ENCODE results near the gene DLG4. TPM values are rescaled to one million over a fixed set of nuclear protein-coding genes. Genes with fewer than 3 reads are reported as not detected.

The DLG4 gene
- total RNA-seq, result 7.7 and 8.8 TPM in 2 replicates

DNA sequence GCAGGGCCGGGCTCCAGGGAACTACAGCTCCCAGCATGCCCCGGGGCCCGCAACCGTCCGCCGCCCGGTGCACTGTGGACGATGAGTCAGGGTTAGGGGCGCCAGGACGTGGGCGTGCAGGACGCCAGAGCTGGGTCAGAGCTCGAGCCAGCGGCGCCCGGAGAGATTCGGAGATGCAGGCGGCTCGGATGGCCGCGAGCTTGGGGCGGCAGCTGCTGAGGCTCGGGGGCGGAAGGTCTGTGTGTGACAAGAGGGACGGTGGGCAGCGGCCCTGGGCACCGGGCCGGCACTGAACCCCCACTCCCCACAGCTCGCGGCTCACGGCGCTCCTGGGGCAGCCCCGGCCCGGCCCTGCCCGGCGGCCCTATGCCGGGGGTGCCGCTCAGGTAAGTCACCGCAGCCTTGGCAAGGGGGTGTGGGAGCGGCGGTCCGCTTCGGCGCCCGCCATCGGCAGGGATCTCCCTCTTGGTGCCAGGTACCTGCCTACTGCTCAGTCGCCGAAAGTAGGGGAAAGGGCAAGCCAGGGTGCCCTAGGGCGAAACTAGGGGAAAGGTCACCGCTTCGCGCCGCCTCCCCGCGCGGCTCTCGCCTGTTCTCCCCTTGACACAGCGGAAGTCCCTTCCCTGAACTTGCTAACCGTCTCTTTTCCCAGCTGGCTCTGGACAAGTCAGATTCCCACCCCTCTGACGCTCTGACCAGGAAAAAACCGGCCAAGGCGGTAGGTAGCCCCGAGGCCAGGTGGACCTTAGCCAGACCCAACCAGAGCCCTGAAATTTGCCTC is at the start of gene DLG4, which contains the start of gene ACADVL:
Gene DLG4 (minus strand): TSS at position 25 of the 781 bp plus-strand sequence.
Gene ACADVL (plus strand): TSS at position 127 of the 781 bp plus-strand sequence. CDS start 47 bp downstream, at position 174.

DNA sequence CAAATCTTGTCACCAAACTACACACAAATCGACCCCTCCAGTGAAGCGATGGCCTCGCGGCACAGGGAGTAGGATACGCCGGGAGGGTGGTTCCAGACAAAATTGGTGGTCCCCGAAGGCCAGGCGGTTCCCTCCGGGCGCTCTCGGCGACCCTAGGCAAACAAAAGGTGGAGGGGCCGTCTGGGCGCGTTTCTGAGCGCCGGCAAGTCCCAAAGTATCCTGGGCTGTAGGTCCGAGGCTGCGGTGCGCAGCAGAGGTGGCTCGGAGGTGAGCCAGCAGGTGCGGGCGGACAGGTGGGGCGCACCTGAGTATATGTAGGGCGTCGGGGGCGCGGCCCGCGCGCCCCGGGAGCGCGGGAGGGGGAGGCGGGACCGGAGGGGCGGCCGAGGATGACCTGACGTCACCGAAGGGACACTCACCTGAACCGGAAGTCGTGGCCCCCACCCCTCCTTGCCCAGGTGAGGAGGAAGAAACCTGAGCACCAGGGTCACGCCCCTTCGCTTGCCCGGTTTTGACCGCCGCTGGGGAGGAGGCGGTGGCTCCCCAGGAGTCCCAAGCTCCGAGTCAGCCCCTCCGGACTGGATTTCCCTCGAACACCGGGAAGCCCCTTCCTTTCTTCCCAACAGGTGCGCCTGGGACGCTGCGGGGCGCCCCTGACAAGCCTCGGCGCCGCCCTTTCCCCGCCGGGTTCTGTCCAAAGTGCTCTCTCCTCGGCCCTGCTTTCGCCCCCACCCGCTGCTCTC is 42.7 kb upstream of the DLG4 start, which contains the start of gene CLDN7:
Gene CLDN7 (minus strand): TSS at position 287 of the 743 bp plus-strand sequence. CDS start 435 bp downstream, outside the sequence.

DNA sequence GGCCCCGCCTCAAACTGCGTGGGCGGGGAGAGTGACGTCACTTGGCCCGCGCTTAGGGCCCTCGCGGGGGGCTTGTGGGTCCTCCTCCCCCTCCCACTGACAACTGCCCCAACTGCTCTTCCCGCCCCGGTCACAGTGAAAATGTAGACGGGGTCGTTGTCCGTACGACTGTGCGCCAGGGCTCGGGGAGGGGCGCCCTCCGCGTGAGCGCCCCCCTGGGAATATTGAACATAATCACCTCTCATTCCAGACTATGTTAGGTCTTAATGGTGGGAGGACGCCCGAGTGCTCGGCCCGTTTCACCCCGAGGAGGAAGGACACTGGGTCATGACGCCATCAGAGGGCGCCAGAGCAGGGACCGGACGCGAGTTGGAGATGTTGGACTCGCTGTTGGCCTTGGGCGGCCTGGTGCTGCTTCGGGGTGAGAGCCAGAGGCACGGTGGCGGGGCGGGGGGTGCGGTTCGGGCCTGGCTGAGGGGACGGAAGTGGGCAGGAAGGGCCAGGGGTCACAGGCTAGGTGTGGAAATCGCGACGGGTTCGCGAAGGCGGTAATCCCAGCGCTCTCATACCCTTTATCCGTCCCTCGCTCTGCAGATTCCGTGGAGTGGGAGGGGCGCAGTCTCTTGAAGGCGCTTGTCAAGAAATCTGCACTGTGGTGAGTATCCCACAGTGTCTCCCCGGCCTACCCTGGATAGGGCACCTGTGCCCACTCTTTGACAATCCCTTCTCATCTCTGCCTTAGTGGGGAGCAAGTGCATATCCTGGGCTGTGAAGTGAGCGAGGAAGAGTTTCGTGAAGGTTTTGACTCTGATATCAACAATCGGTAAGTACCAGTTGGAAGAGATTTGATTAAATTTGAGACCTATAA is 32.8 kb upstream of the DLG4 start, which contains the start of gene ELP5:
Gene ELP5 (plus strand): TSS at position 40 of the 868 bp plus-strand sequence. CDS start 336 bp downstream, at position 376.

DNA sequence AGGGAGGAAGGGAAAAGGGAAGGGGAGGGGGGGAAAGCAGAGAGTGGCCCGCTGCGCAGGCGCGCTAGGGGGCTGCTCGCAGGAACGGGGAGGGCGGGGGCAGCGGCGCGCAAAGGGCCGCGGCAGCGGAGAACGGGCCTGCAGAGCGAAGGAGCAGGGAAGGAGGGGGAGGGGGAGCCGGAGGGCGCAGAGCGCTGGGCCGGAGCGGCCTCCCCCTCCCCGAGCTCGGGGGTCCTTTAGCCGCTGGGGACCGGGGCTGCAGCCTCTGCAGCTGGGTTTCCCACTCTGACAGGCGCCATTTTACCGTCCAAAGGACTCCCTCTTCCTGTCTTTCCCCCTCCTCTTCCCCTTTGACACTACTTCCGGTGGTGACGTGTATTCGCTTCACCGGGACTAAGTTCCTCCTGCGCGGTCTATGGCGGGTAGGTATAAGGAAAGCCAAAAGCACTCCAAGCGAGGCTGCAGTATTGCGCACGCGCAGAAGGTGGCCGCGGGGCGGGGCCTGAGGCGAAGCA is 32.1 kb upstream of the DLG4 start, which contains the start of gene CTDNEP1:
Gene CTDNEP1 (minus strand): TSS at position 74 of the 515 bp plus-strand sequence. CDS start 438 bp downstream, outside the sequence.

DNA sequence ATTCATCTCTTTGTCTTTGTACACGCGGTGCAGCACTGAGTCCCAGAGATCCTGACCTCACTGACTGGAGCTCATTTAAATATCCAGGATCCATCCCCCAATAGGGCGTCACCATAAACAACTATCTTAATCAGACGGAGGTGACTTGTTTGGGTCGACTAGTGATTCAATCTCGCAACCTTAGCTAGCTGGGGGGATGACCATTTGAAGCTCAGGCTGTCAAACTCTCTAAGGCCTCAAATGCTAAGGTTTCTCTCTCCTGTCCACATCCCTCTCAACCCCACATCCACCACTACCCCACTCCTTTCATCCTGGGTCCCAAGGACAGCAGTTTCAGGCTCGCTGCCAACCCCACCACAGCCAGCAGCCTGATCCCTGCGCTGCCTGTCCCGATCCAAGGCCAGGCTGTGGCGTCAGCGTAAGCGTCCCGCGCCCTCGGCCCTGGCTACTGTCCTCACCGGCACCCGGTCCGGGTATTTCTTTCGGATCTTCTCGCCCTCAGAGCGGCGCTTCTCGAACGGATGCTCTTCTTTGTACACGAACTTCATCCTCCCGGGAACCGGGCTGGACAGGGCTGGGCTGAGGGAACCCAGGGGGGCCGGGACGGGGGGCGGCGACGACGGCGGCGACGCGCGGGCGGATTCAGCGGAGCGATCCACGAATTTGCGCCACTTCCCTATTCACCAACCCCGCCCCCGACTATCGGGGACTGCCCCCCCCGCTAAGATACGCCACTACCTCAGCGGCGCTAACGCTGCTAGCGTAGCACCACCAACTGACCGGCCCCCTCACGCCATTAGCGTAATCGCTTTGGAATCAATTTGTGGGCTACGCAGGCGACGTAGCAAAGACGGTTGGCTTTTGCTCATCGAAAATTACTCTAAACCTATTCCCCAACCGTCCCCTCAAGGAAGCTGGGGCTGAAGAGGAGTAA is 22.4 kb upstream of the DLG4 start, which contains the start of gene GABARAP:
Gene GABARAP (minus strand): TSS at position 667 of the 934 bp plus-strand sequence. CDS start 119 bp downstream, at position 548.

DNA sequence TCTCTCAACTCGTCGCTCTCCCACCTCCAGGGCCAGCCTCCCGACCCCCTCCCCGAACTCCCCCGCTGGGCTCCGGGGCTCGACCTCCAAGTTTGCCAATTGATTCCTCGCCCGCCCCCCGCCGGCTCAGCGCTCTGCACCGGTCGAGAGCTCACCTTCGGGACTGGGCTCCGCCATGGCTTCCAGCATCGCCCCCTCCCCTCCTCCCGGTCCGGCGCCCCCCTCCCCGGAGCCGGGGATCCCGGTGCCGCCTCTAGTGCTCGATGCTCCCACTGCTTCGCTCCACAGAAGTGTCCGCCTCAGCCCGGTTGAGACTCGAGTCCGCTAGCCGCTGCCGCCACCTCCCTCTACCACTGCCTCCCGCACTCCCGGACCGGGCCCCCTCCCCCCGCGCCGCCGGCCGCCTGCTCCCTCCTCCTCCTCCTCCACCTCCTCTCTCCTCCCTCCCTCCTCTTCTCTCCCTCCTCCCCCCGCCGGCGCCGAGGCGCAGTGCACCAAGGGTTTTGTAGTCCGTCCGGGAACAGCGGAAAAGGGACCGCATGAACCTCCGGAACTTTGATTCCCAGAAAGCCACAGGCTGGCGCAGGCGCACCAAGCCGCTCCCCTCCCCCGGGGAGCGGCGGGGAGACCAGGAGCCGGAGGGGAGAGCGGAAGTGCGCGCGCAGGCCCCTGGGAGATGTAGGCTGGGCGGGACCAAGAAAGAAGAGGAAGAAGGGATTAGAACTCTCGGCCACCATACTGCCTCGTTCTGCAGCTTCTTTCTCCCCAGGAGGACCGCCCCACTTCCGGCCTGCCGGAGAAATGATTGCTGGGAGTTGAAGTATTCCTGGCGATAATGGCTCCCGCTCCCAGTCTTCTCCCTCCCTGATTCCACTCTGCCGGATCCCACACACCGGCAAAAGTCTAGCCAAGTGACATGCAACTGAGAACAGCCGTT is 19.7 kb upstream of the DLG4 start, which contains the start of gene PHF23:
Gene PHF23 (minus strand): TSS at position 367 of the 937 bp plus-strand sequence. CDS start 178 bp downstream, at position 189.

DNA sequence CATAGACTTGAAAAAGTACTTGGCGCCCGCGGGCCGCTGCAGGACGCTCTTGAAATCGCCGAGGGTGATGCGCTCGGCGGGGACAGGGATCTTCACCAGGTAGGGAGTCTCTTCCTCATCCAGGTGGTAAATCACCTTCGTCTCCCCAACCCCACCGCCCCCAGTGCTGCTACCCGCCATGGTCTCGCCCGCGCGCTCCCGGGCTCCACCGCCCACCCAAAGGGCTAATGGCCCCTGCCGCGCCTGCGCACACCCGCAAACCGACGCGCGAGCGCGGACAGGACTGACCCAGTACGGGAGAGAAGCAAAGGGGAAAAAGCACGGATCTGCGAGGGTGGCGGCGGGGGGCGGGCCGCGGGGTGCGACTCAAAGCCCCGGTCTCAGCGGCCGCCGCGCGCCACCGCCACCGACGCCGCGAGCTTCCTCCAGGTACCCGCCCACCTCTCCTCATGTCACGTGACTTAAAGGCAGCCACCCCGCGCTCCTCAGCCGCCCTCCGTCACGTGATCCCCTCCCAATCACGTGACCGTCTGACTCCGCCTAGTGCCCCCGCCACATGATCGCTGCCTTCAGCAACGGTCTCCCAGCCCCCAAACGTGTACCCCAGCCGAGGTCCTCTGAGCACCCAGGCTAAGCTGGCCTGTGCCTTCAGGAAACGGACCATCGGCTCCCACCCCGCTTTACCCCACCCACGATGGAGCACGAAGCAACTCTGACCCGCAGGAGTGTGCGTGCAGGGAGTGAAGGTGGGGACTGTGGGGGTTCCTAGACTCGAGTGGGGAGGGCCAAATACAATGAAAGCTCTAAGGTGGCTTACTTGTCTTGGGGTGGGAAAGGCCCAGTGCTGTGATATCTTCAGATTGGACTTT is 14.7 kb upstream of the DLG4 start, which contains the start of gene DVL2:
Gene DVL2 (minus strand): TSS at position 435 of the 869 bp plus-strand sequence. CDS start 255 bp downstream, at position 180.

DNA sequence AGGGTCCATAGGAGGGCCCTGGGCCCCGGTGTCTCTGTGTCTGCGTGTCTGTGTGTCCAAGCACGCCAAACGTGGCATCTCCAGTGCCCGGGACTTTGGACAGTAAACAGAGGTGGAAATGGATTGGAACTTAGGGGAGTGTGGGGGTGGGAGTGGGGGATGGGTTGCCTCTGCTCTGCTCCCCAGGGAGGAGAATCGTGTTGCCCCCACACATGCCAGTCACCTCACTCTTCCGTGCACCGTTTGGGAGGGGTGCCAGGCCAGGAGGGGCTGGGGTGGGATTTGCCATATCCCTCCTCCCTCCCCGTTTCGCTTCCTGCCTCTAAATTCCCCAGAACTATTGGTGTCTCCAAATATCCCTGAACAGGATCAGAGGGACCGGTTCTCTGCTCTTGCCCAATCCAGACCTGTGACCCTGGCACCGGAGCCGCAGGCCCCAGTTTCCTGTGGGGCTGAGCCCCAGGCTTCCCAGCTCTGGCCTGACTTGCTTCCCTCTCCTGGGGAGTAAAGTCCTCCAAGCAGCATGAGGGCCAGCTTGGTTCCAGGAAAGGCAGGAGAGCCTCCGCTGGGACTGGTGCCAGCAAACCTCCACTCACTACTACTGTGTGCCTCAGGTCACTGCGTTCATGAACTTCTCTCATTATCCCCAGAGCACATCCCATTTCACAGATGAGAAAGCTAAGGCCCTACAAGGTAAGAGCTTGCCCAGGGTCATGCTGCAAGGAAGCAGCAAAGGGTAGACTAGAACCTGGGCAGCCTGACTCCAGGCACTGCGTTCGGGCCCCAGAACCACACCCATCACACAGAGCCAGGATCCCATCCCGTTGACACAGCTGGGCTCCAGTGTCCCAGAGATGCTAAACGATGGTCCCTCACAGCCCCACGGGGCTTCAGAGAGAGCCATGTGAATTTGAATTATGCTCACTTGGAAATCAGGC is 40.0 kb downstream of the DLG4 start, which contains the start of gene ASGR1:
Gene ASGR1 (minus strand): TSS at position 54 of the 938 bp plus-strand sequence. CDS start 807 bp downstream, outside the sequence.

Small RNA genes lying within 50 kb of the gene (small RNA-seq; reads per million reads assigned to genes)
- gene AC120057.4, result not detected
- gene MIR324, result 388 reads per million, percentile 99 among the genes with 10 or more reads in this experiment
- gene RF00019, result not detected

Other genes starting within 250 kb of the DLG4 start
- 0.11 TPM in 1 of 2 replicates, not detected in the other for gene ALOX12, start 223.8 kb downstream of the DLG4 start, total RNA-seq
- gene RNASEK, start 207.2 kb downstream of the DLG4 start, total RNA-seq, result 72.4 and 73.5 TPM in 2 replicates
- 0.11 and 0.13 TPM in 2 replicates for gene BCL6B, start 196.8 kb downstream of the DLG4 start, total RNA-seq
- gene SLC16A13, start 183.8 kb downstream of the DLG4 start, total RNA-seq, result 0.22 and 0.52 TPM in 2 replicates
- 0.13 TPM in 1 of 2 replicates, not detected in the other for gene SLC16A11, start 175.7 kb downstream of the DLG4 start, total RNA-seq
- gene CLEC10A, start 139.6 kb downstream of the DLG4 start, total RNA-seq, result not detected in 2 replicates
- gene ASGR2, start 105.0 kb downstream of the DLG4 start, total RNA-seq, result not detected in 2 replicates
- gene ASGR1, start 40.5 kb downstream of the DLG4 start, total RNA-seq, result 0.65 and 0.76 TPM in 2 replicates
- gene ACADVL, start 102 bp upstream of the DLG4 start, total RNA-seq, result 205 and 214 TPM in 2 replicates
- 54.4 and 63.1 TPM in 2 replicates for gene DVL2, start 14.7 kb upstream of the DLG4 start, total RNA-seq
- gene PHF23, start 19.6 kb upstream of the DLG4 start, total RNA-seq, result 34.4 and 38.5 TPM in 2 replicates
- gene GABARAP, start 22.6 kb upstream of the DLG4 start, total RNA-seq, result 315 and 440 TPM in 2 replicates
- 30.1 and 39.5 TPM in 2 replicates for gene CTDNEP1, start 31.9 kb upstream of the DLG4 start, total RNA-seq
- 31.6 and 39.1 TPM in 2 replicates for gene ELP5, start 32.4 kb upstream of the DLG4 start, total RNA-seq
- gene CLDN7, start 42.6 kb upstream of the DLG4 start, total RNA-seq, result 2.4 and 2.7 TPM in 2 replicates
- 0.11 TPM in 1 of 2 replicates, not detected in the other for gene SLC2A4, start 61.9 kb upstream of the DLG4 start, total RNA-seq
- gene YBX2, start 74.8 kb upstream of the DLG4 start, total RNA-seq, result 0.13 TPM in 1 of 2 replicates, not detected in the other
- 575 and 584 TPM in 2 replicates for gene EIF5A, start 87.8 kb upstream of the DLG4 start, total RNA-seq
- gene GPS2, start 95.5 kb upstream of the DLG4 start, total RNA-seq, result 38.2 and 42.2 TPM in 2 replicates
- gene NEURL4, start 109.5 kb upstream of the DLG4 start, total RNA-seq, result 7.7 and 13.2 TPM in 2 replicates
- 0.11 and 0.26 TPM in 2 replicates for gene ACAP1, start 116.7 kb upstream of the DLG4 start, total RNA-seq
- gene KCTD11, start 132.3 kb upstream of the DLG4 start, total RNA-seq, result 8.9 and 11.2 TPM in 2 replicates
- gene TMEM95, start 135.3 kb upstream of the DLG4 start, total RNA-seq, result not detected in 2 replicates
- gene TNK1, start 161.3 kb upstream of the DLG4 start, total RNA-seq, result 4.1 and 4.6 TPM in 2 replicates
- gene PLSCR3, start 174.7 kb upstream of the DLG4 start, total RNA-seq, result 19.6 and 21.7 TPM in 2 replicates
- 30.4 and 56.3 TPM in 2 replicates for gene TMEM256, start 184.3 kb upstream of the DLG4 start, total RNA-seq
- gene NLGN2, start 188.0 kb upstream of the DLG4 start, total RNA-seq, result 6.9 and 8.6 TPM in 2 replicates
- not detected in 2 replicates for gene SPEM1, start 200.5 kb upstream of the DLG4 start, total RNA-seq
- not detected in 2 replicates for gene SPEM2, start 205.8 kb upstream of the DLG4 start, total RNA-seq
- not detected in 2 replicates for gene SPEM3, start 209.0 kb upstream of the DLG4 start, total RNA-seq
- gene TMEM102, start 215.6 kb upstream of the DLG4 start, total RNA-seq, result 2.5 and 2.8 TPM in 2 replicates
- 0.76 and 0.91 TPM in 2 replicates for gene FGF11, start 219.7 kb upstream of the DLG4 start, total RNA-seq
- gene CHRNB1, start 225.2 kb upstream of the DLG4 start, total RNA-seq, result 5.2 and 5.4 TPM in 2 replicates

Measured in articular chondrocyte of knee joint (primary cell).